ENCODE data around the gene LRRN2.
"Not testable (repeated sequence)": the region's sequence is repeated elsewhere in the genome, so short reads cannot be mapped to it uniquely, and the experiment has no call there.

The LRRN2 gene

DNA sequence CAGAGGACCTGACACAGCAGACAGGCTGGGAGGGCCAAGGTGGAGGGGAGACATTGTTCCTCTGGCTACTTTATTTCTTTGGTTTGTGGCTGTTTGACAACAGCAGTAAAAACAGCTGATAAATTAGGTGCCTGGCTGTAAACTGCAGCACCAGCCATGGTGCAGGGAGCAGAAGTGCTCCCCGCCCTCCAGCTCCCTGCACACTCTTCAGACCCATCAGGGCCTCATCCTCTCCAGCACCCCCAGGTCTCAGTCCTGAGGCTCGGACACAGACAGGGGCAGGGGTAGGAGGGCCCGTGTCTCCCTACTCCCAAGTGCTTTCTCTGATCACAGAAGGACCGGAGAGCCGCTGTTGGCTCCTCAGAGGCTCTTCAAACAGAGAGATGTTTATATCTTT lies 17.7 kb upstream of the LRRN2 start:
- Histone ChIP-seq H3K27ac (ENCODE audit: low read depth, low read length) (no peak overlapping the region), H3K9me3 (ENCODE audit: control insufficient read depth, insufficient read depth, low read length) (no peaks in the 10 kb centered on the region), H3K4me1 (ENCODE audit: control insufficient read depth, insufficient read depth, low read length) (peaks cover 19% of the 10 kb centered on the region), H3K4me3 (ENCODE audit: low read depth, low read length) (no peak overlapping the region), H3K27me3 (ENCODE audit: control insufficient read depth, insufficient read depth, low read length) (peaks cover 21% of the 10 kb centered on the region), H3K36me3 (ENCODE audit: control insufficient read depth, insufficient read depth, low read length) (no peaks in the 10 kb centered on the region), H3K9ac (ENCODE audit: low read depth, low read length) (no peak overlapping the region)

DNA sequence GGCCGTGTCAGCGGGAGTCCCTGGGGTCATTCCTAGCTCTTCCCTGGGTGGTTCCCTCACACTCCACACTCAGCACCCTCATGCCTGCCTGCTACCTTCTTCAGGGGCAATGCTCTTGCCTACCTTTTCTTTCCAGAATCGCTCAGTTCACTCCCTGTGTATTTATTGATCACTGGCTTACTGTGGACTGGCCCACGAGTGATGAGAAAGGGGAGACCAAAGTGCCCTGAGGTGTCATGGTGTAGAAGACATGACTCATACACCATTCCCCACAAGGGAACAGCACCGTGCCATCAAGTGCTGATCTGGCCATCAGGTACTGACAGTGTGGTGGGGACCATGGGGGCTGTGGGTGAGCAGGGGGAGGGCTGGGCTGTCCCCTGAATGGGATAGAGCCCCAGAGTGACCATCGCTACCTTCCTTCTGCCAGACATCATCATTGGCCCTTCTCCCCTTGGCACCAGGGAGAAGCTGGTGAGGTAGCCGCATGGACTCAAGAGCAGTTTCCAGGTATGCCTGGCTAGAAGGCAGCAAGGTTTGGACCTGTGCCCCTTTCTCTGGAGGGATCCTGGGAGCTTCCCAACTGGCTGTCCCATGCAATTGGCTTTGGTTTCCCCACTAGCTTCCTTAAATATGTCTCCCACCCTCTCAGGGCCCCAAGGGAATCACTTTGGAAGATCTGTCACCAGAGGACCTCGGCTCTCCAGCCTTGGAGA lies 17.2 kb upstream of the LRRN2 start:
- Histone ChIP-seq H3K36me3 (ENCODE audit: control insufficient read depth, insufficient read depth, low read length) (no peaks in the 10 kb centered on the region), H3K27me3 (ENCODE audit: control insufficient read depth, insufficient read depth, low read length) (peaks cover 16% of the 10 kb centered on the region), H3K4me3 (ENCODE audit: low read depth, low read length) (no peak overlapping the region), H3K4me1 (ENCODE audit: control insufficient read depth, insufficient read depth, low read length) (peaks cover 16% of the 10 kb centered on the region), H3K27ac (ENCODE audit: low read depth, low read length) (no peak overlapping the region), H3K9me3 (ENCODE audit: control insufficient read depth, insufficient read depth, low read length) (no peaks in the 10 kb centered on the region), H3K9ac (ENCODE audit: low read depth, low read length) (no peak overlapping the region)

- Histone ChIP-seq H3K36me3 (ENCODE audit: control insufficient read depth, insufficient read depth, low read length) (no peaks in the 10 kb centered on the region), H3K4me1 (ENCODE audit: control insufficient read depth, insufficient read depth, low read length) (peaks cover 2% of the 10 kb centered on the region; the same call in 1 of the 2 replicates), H3K27me3 (ENCODE audit: control insufficient read depth, insufficient read depth, low read length) (peaks cover 6% of the 10 kb centered on the region; the same call in 1 of the 2 replicates), H3K9ac (ENCODE audit: low read depth, low read length) (no peak overlapping the region), H3K9me3 (ENCODE audit: control insufficient read depth, insufficient read depth, low read length) (no peaks in the 10 kb centered on the region), H3K4me3 (ENCODE audit: low read depth, low read length) (no peak overlapping the region), H3K27ac (ENCODE audit: low read depth, low read length) (no peak overlapping the region)
Observed at GRCh38 chr1:204701229-204701628, 15.7 kb upstream of the LRRN2 start.

- H3K27me3 ChIP-seq (ENCODE audit: control insufficient read depth, insufficient read depth, low read length): peaks cover 4% of the 10 kb centered on the region; the same call in 1 of the 2 replicates
- no peak overlapping the region for H3K4me3 ChIP-seq (ENCODE audit: low read depth, low read length)
- no peak overlapping the region for H3K27ac ChIP-seq (ENCODE audit: low read depth, low read length)
- no peaks in the 10 kb centered on the region for H3K9me3 ChIP-seq (ENCODE audit: control insufficient read depth, insufficient read depth, low read length)
- H3K4me1 ChIP-seq (ENCODE audit: control insufficient read depth, insufficient read depth, low read length): peaks cover 5% of the 10 kb centered on the region
- no peaks in the 10 kb centered on the region for H3K36me3 ChIP-seq (ENCODE audit: control insufficient read depth, insufficient read depth, low read length)
- no peak overlapping the region for H3K9ac ChIP-seq (ENCODE audit: low read depth, low read length)
Observed at GRCh38 chr1:204697893-204698292, 12.4 kb upstream of the LRRN2 start.

GRCh38 chr1:204696606-204697005 lies 11.1 kb upstream of the LRRN2 start:
- Histone ChIP-seq H3K4me1 (ENCODE audit: control insufficient read depth, insufficient read depth, low read length) (peaks cover 11% of the 10 kb centered on the region), H3K9ac (ENCODE audit: low read depth, low read length) (no peak overlapping the region), H3K36me3 (ENCODE audit: control insufficient read depth, insufficient read depth, low read length) (no peaks in the 10 kb centered on the region), H3K4me3 (ENCODE audit: low read depth, low read length) (no peak overlapping the region), H3K27me3 (ENCODE audit: control insufficient read depth, insufficient read depth, low read length) (peaks cover 4% of the 10 kb centered on the region; the same call in 1 of the 2 replicates), H3K27ac (ENCODE audit: low read depth, low read length) (no peak overlapping the region), H3K9me3 (ENCODE audit: control insufficient read depth, insufficient read depth, low read length) (no peaks in the 10 kb centered on the region)

DNA sequence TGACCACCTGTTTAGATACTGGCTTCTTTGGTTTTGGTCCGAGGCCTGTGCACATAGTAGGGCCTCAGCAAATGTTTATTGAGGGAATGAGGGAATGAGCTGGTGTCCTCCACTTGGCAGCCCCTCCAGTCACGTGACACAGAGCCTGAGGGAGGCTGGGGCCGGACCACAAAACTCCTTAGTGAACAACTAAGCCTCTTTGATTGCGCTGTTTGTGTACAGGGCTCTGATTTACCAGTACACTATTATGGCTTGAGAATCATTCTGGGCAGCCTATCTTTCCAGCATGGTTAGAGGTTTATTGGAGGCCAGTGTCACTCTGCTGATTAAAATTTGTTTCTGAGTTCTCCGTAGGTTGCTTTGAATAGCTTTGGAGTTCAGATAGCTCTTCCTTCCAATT lies 10.2 kb upstream of the LRRN2 start:
- peaks cover 11% of the 10 kb centered on the region for H3K4me1 ChIP-seq (ENCODE audit: control insufficient read depth, insufficient read depth, low read length)
- H3K4me3 ChIP-seq (ENCODE audit: low read depth, low read length): no peak overlapping the region
- H3K27me3 ChIP-seq (ENCODE audit: control insufficient read depth, insufficient read depth, low read length): peaks cover 4% of the 10 kb centered on the region; the same call in 1 of the 2 replicates
- no peaks in the 10 kb centered on the region for H3K9me3 ChIP-seq (ENCODE audit: control insufficient read depth, insufficient read depth, low read length)
- H3K36me3 ChIP-seq (ENCODE audit: control insufficient read depth, insufficient read depth, low read length): no peaks in the 10 kb centered on the region
- H3K9ac ChIP-seq (ENCODE audit: low read depth, low read length): no peak overlapping the region
- H3K27ac ChIP-seq (ENCODE audit: low read depth, low read length): no peak overlapping the region

DNA sequence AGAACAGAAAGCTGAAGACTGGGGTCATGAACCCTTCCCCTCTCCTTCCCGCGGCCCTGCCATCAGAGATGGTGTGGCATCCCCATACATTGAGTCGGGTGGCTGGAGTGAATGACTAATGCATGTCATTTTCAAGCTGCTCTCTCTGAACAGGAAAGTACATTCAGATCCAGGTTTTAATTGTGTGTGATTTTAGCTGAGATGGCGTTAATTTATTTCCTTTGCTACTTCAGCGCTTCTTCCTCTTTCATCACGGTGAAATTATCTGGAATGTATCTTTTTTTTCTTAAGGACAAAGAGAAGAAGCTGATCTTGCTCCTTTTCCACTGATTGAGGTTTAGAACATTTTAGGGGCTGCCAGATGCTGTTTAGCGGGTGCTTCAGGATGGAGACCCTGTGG lies 8.6 kb upstream of the LRRN2 start:
- H3K9me3 ChIP-seq (ENCODE audit: control insufficient read depth, insufficient read depth, low read length): no peaks in the 10 kb centered on the region
- H3K4me1 ChIP-seq (ENCODE audit: control insufficient read depth, insufficient read depth, low read length): peaks cover 11% of the 10 kb centered on the region
- H3K4me3 ChIP-seq (ENCODE audit: low read depth, low read length): no peak overlapping the region
- no peak overlapping the region for H3K27ac ChIP-seq (ENCODE audit: low read depth, low read length)
- peaks cover 5% of the 10 kb centered on the region; the same call in 1 of the 2 replicates for H3K27me3 ChIP-seq (ENCODE audit: control insufficient read depth, insufficient read depth, low read length)
- no peaks in the 10 kb centered on the region for H3K36me3 ChIP-seq (ENCODE audit: control insufficient read depth, insufficient read depth, low read length)
- no peak overlapping the region for H3K9ac ChIP-seq (ENCODE audit: low read depth, low read length)

GRCh38 chr1:204692841-204693356 lies 7.4 kb upstream of the LRRN2 start:
- Histone ChIP-seq H3K4me1 (ENCODE audit: control insufficient read depth, insufficient read depth, low read length) (peaks cover 11% of the 10 kb centered on the region), H3K9ac (ENCODE audit: low read depth, low read length) (no peak overlapping the region), H3K36me3 (ENCODE audit: control insufficient read depth, insufficient read depth, low read length) (no peaks in the 10 kb centered on the region), H3K27ac (ENCODE audit: low read depth, low read length) (no peak overlapping the region), H3K9me3 (ENCODE audit: control insufficient read depth, insufficient read depth, low read length) (no peaks in the 10 kb centered on the region), H3K4me3 (ENCODE audit: low read depth, low read length) (no peak overlapping the region), H3K27me3 (ENCODE audit: control insufficient read depth, insufficient read depth, low read length) (peaks cover 16% of the 10 kb centered on the region)

GRCh38 chr1:204692325-204692840 lies 6.8 kb upstream of the LRRN2 start:
- Histone ChIP-seq H3K27ac (ENCODE audit: low read depth, low read length) (no peak overlapping the region), H3K9me3 (ENCODE audit: control insufficient read depth, insufficient read depth, low read length) (no peaks in the 10 kb centered on the region), H3K27me3 (ENCODE audit: control insufficient read depth, insufficient read depth, low read length) (peaks cover 21% of the 10 kb centered on the region), H3K4me3 (ENCODE audit: low read depth, low read length) (no peak overlapping the region), H3K9ac (ENCODE audit: low read depth, low read length) (no peak overlapping the region), H3K4me1 (ENCODE audit: control insufficient read depth, insufficient read depth, low read length) (peaks cover 11% of the 10 kb centered on the region), H3K36me3 (ENCODE audit: control insufficient read depth, insufficient read depth, low read length) (no peaks in the 10 kb centered on the region)

GRCh38 chr1:204691328-204691730 lies 5.8 kb upstream of the LRRN2 start:
- H3K27me3 ChIP-seq (ENCODE audit: control insufficient read depth, insufficient read depth, low read length): peaks cover 32% of the 10 kb centered on the region
- not testable (repeated sequence) for H3K4me3 ChIP-seq (ENCODE audit: low read depth, low read length); H3K27ac ChIP-seq (ENCODE audit: low read depth, low read length); H3K36me3 ChIP-seq (ENCODE audit: control insufficient read depth, insufficient read depth, low read length); H3K9ac ChIP-seq (ENCODE audit: low read depth, low read length); H3K9me3 ChIP-seq (ENCODE audit: control insufficient read depth, insufficient read depth, low read length)
- H3K4me1 ChIP-seq (ENCODE audit: control insufficient read depth, insufficient read depth, low read length): peaks cover 11% of the 10 kb centered on the region

GRCh38 chr1:204688776-204689175 lies 3.2 kb upstream of the LRRN2 start:
- Histone ChIP-seq H3K9me3 (ENCODE audit: control insufficient read depth, insufficient read depth, low read length) (no peaks in the 10 kb centered on the region), H3K4me1 (ENCODE audit: control insufficient read depth, insufficient read depth, low read length) (peaks cover 24% of the 10 kb centered on the region), H3K27me3 (ENCODE audit: control insufficient read depth, insufficient read depth, low read length) (peaks cover 57% of the 10 kb centered on the region), H3K4me3 (ENCODE audit: low read depth, low read length) (no peak overlapping the region), H3K36me3 (ENCODE audit: control insufficient read depth, insufficient read depth, low read length) (no peaks in the 10 kb centered on the region), H3K27ac (ENCODE audit: low read depth, low read length) (no peak overlapping the region), H3K9ac (ENCODE audit: low read depth, low read length) (no peak overlapping the region)

Measured in HUES48 (cell line).